ENCODE results near the gene GK2.

DNA sequence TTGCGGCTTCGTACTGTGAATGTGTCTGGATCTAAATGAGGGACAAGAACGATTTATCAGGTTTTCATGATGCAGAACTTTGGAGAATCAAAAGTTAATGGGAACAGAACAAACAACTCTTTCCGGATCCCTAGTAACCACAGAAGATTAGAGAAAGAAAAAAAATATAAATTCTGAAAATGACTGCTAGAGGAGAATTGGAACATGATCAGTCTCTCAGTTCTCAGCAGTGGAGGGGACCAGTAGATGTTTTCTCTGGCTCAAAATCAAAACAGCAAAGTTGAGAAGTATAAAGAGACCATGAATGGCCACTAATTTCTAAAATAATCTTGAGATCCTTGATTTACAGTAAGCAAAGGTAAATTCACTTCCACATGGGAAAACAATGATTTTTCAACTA, 38.1 kb upstream of the GK2 start:
- TF ChIP-seq, protein P1, sequence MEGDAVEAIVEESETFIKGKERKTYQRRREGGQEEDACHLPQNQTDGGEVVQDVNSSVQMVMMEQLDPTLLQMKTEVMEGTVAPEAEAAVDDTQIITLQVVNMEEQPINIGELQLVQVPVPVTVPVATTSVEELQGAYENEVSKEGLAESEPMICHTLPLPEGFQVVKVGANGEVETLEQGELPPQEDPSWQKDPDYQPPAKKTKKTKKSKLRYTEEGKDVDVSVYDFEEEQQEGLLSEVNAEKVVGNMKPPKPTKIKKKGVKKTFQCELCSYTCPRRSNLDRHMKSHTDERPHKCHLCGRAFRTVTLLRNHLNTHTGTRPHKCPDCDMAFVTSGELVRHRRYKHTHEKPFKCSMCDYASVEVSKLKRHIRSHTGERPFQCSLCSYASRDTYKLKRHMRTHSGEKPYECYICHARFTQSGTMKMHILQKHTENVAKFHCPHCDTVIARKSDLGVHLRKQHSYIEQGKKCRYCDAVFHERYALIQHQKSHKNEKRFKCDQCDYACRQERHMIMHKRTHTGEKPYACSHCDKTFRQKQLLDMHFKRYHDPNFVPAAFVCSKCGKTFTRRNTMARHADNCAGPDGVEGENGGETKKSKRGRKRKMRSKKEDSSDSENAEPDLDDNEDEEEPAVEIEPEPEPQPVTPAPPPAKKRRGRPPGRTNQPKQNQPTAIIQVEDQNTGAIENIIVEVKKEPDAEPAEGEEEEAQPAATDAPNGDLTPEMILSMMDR (IDR thresholded peaks at IDR 0.05 in 8 of 11, conservative IDR thresholded peaks at IDR 0.05 in 3 of 11): no peak
- no peak for TF ChIP-seq POLR2A (IDR thresholded peaks at IDR 0.05)
- no peak for TF ChIP-seq POLR2AphosphoS5 (IDR thresholded peaks at IDR 0.05)
